SK-N-SH treated with all-trans-retinoic acid at 6 μM for 48 hours (cell line): ENCODE results near the gene NBAS.

Experiments used
- ARNTL ChIP-seq: fragments of 450-650 bp; formaldehyde crosslinking; IDR thresholded peaks from 2 replicates; pipeline ENCODE4 v1.5.0; 2020; ENCODE audit warnings: low read depth, mild to moderate bottlenecking, moderate library complexity, borderline replicate concordance
- ESRRG ChIP-seq: fragments of 250-450 bp; sonication (Bioruptor Pico); IDR thresholded peaks from 2 replicates; pipeline ENCODE4 v1.6.1; 2021; ENCODE audit warnings: mild to moderate bottlenecking

GRCh38 chr2:15577071-15577735 lies 16.1 kb upstream of the NBAS start:
- TF ChIP-seq ESRRG (CRISPR knock-in tag) (no peak), ARNTL (CRISPR knock-in tag) (no peak)
